Measurements from ENCODE around the gene MOV10. TPM values are rescaled to one million over a fixed set of nuclear protein-coding genes. Genes with fewer than 3 reads are reported as not detected.

The MOV10 gene
- polyA plus RNA-seq, 1 donor from 2014 or later = 1.4 TPM

- Histone ChIP-seq H3K36me3 (ENCODE audit: insufficient read depth, low read length) (no peaks in the 10 kb centered on the region), H3K9ac (ENCODE audit: low read length) (peak within 1 kb of the TSS; percentile 74), H3K4me3 (ENCODE audit: low read length) (peak within 1 kb of the TSS; percentile 88), H3K9me2 (ENCODE audit: insufficient read depth, low read length) (no peaks in the 10 kb centered on the region), H3K79me2 (replicated peaks; ENCODE audit: insufficient read depth, low read length) (no peaks in the 10 kb centered on the region), H3K27me3 (ENCODE audit: insufficient read depth, low read depth, low read length) (peaks cover 27% of the 10 kb centered on the region), H3F3A (ENCODE audit: insufficient read depth, low read length, poor library complexity, severe bottlenecking) (no peaks in the 10 kb centered on the region), H3K9me3 (ENCODE audit: low read length) (no peaks in the 10 kb centered on the region), H2AFZ (ENCODE audit: low read depth, low read length) (peak within 1 kb of the TSS; percentile 53), H4K20me1 (ENCODE audit: insufficient read depth) (no peaks in the 10 kb centered on the region), H3K27ac (ENCODE audit: low read length) (peak within 1 kb of the TSS; percentile 29), H3K4me2 (ENCODE audit: low read length) (peak within 1 kb of the TSS; percentile 98)
- TF ChIP-seq SMC3 (conservative IDR thresholded peaks at IDR 0.05; ENCODE audit: poor library complexity) (no peak), RAD21 (conservative IDR thresholded peaks at IDR 0.05) (no peak), POLR2AphosphoS5 (IDR thresholded peaks at IDR 0.05) (peak; percentile 46), CTCF (IDR thresholded peaks at IDR 0.05; ENCODE audit: poor library complexity, severe bottlenecking) (no peak), MXI1 (conservative IDR thresholded peaks at IDR 0.05; ENCODE audit: poor library complexity, severe bottlenecking) (peak; percentile 8)
- TF ChIP-seq, protein P1, sequence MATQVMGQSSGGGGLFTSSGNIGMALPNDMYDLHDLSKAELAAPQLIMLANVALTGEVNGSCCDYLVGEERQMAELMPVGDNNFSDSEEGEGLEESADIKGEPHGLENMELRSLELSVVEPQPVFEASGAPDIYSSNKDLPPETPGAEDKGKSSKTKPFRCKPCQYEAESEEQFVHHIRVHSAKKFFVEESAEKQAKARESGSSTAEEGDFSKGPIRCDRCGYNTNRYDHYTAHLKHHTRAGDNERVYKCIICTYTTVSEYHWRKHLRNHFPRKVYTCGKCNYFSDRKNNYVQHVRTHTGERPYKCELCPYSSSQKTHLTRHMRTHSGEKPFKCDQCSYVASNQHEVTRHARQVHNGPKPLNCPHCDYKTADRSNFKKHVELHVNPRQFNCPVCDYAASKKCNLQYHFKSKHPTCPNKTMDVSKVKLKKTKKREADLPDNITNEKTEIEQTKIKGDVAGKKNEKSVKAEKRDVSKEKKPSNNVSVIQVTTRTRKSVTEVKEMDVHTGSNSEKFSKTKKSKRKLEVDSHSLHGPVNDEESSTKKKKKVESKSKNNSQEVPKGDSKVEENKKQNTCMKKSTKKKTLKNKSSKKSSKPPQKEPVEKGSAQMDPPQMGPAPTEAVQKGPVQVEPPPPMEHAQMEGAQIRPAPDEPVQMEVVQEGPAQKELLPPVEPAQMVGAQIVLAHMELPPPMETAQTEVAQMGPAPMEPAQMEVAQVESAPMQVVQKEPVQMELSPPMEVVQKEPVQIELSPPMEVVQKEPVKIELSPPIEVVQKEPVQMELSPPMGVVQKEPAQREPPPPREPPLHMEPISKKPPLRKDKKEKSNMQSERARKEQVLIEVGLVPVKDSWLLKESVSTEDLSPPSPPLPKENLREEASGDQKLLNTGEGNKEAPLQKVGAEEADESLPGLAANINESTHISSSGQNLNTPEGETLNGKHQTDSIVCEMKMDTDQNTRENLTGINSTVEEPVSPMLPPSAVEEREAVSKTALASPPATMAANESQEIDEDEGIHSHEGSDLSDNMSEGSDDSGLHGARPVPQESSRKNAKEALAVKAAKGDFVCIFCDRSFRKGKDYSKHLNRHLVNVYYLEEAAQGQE (IDR thresholded peaks at IDR 0.05; ENCODE audit: borderline replicate concordance) = peak; percentile 47
These were observed 41.0 kb downstream of the MOV10 start, which contains the start of gene PPM1J for GRCh38 chr1:112715264-112716053. PPM1J (minus strand) TSS chr1:112715332; CDS start chr1:112715301, 31 bp downstream.

GRCh38 chr1:112716133-112716720 is 41.8 kb downstream of the MOV10 start:
- Histone ChIP-seq H3K9ac (ENCODE audit: low read length) (peak overlapping the region; percentile 74), H3K9me2 (ENCODE audit: insufficient read depth, low read length) (no peaks in the 10 kb centered on the region), H3K9me3 (ENCODE audit: low read length) (no peaks in the 10 kb centered on the region), H3K79me2 (replicated peaks; ENCODE audit: insufficient read depth, low read length) (no peaks in the 10 kb centered on the region), H3K4me3 (ENCODE audit: low read length) (peak overlapping the region; percentile 88), H3K27me3 (ENCODE audit: insufficient read depth, low read depth, low read length) (peaks cover 27% of the 10 kb centered on the region), H3K4me2 (ENCODE audit: low read length) (peak overlapping the region; percentile 98), H3K36me3 (ENCODE audit: insufficient read depth, low read length) (no peaks in the 10 kb centered on the region), H2AFZ (ENCODE audit: low read depth, low read length) (peak overlapping the region; percentile 53), H3K27ac (ENCODE audit: low read length) (peak overlapping the region; percentile 29), H4K20me1 (ENCODE audit: insufficient read depth) (no peaks in the 10 kb centered on the region), H3F3A (ENCODE audit: insufficient read depth, low read length, poor library complexity, severe bottlenecking) (no peaks in the 10 kb centered on the region)
- TF ChIP-seq RAD21 (conservative IDR thresholded peaks at IDR 0.05) = peak; percentile 99
- peak; percentile 16 for TF ChIP-seq MXI1 (conservative IDR thresholded peaks at IDR 0.05; ENCODE audit: poor library complexity, severe bottlenecking)
- peak; percentile 97 for TF ChIP-seq CTCF (IDR thresholded peaks at IDR 0.05; ENCODE audit: poor library complexity, severe bottlenecking)
- no peak for TF ChIP-seq EP300 (conservative IDR thresholded peaks at IDR 0.05; ENCODE audit: poor library complexity, severe bottlenecking)
- TF ChIP-seq SMC3 (conservative IDR thresholded peaks at IDR 0.05; ENCODE audit: poor library complexity) = peak; percentile 95
